ENCODE results near the gene SEC62. TPM values are rescaled to one million over a fixed set of nuclear protein-coding genes. Genes with fewer than 3 reads are reported as not detected.

The SEC62 gene
- total and polyA plus RNA-seq, 2 experiments from 2014 or later: 23.6 to 306 TPM

DNA sequence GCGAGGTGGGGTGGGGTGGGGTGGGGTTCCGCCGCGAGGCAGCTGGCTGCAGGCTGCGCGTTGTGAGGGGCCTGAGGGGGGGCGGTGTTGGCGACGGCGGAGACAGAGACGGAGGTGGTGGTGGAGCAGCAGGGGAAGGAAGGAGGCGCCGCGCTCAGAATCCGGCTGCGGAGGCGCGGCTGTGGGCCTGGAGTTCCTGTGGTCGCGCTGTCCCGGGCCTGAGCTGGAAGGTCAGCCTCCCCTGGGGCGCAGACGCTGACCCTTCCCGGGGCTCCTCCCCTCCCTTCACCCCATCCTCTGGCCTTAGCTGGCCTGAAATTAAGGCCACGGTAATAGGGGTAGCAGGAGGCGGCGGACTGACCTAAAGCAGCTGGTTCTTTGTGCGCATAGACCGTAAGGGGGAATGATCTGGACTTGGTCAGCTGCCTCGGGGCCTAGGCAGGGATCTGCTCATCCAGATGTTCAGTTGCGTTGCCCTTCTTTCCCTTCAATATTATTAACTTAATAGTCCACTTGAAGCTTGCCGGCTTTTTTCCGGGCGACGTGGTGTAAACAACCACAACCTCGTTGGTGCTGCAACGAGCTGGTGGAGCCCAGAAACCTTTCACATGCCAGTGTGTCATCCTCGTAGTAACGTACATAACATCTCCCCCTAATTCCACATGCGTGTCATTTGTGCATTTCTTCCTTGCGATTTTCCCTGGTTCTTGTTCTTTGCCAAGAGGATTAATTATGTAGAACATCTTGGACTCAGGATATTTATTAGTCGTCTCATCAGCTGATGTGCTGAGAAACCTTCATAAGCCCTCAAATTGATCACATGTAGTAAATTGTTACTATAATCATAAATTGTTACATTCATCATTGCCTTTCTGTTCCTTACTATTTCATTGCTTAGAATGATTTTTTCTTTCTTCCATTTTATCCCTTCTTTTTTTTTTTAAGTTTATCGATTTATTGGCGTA, 626 bp downstream of the SEC62 start:
- H4K20me1 ChIP-seq (replicated peaks; ENCODE audit: insufficient read depth): peaks cover 29% of the 10 kb centered on the region
- peaks cover 27% of the 10 kb centered on the region for H3K4me1 Mint-ChIP-seq
- H3K36me3 Mint-ChIP-seq (ENCODE audit: low read depth): no peaks in the 10 kb centered on the region; the same call in 1 of the 3 replicates
- no peaks in the 10 kb centered on the region for H3K27me3 Mint-ChIP-seq (ENCODE audit: insufficient read depth, low read depth, poor library complexity)
- peak overlapping the region; percentile 62; the same call in 1 of the 2 replicates for H3K27ac ChIP-seq (ENCODE audit: low read depth)
- peak overlapping the region; percentile 95 for H3K4me2 ChIP-seq
- TF ChIP-seq STAT1 (IDR thresholded peaks at IDR 0.05; ENCODE audit: unreplicated experiment) (no peak), REST (IDR thresholded peaks at IDR 0.05; ENCODE audit: unreplicated experiment) (no peak), JUNB (IDR thresholded peaks at IDR 0.05; ENCODE audit: unreplicated experiment) (no peak), ZNF462 (CRISPR knock-in tag; IDR thresholded peaks at IDR 0.05) (no peak), ZNF114 (CRISPR knock-in tag; IDR thresholded peaks at IDR 0.05) (no peak), NANOG (IDR thresholded peaks at IDR 0.05; ENCODE audit: borderline replicate concordance) (no peak), CREB1 (CRISPR knock-in tag; IDR thresholded peaks at IDR 0.05; ENCODE audit: low read depth) (no peak), EZH2phosphoT487 (IDR thresholded peaks at IDR 0.05; ENCODE audit: unreplicated experiment) (no peak), EZH2 (IDR thresholded peaks at IDR 0.05; ENCODE audit: low read depth, unreplicated experiment) (no peak), POLR2AphosphoS5 (IDR thresholded peaks at IDR 0.05; ENCODE audit: low read depth) (no peak), ZNF331 (CRISPR knock-in tag; IDR thresholded peaks at IDR 0.05; ENCODE audit: low read depth) (no peak), ETS1 (IDR thresholded peaks at IDR 0.05) (no peak)
- TF ChIP-seq, protein P1, sequence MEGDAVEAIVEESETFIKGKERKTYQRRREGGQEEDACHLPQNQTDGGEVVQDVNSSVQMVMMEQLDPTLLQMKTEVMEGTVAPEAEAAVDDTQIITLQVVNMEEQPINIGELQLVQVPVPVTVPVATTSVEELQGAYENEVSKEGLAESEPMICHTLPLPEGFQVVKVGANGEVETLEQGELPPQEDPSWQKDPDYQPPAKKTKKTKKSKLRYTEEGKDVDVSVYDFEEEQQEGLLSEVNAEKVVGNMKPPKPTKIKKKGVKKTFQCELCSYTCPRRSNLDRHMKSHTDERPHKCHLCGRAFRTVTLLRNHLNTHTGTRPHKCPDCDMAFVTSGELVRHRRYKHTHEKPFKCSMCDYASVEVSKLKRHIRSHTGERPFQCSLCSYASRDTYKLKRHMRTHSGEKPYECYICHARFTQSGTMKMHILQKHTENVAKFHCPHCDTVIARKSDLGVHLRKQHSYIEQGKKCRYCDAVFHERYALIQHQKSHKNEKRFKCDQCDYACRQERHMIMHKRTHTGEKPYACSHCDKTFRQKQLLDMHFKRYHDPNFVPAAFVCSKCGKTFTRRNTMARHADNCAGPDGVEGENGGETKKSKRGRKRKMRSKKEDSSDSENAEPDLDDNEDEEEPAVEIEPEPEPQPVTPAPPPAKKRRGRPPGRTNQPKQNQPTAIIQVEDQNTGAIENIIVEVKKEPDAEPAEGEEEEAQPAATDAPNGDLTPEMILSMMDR (conservative IDR thresholded peaks at IDR 0.05; ENCODE audit: low read depth in 2 of 2): no peak
- peak overlapping the region; percentile 86 for H3K4me3 Mint-ChIP-seq
- peak overlapping the region; percentile 97 for H3K27ac Mint-ChIP-seq
- H3K27me3 ChIP-seq (ENCODE audit: insufficient read depth): no peaks in the 10 kb centered on the region
- peaks cover 24% of the 10 kb centered on the region for H3K4me1 ChIP-seq (ENCODE audit: insufficient read depth)
- no peaks in the 10 kb centered on the region for H3F3A ChIP-seq (replicated peaks; ENCODE audit: low read depth)
- H3K36me3 ChIP-seq (ENCODE audit: insufficient read depth): no peaks in the 10 kb centered on the region
- DNase-seq (ENCODE audit: low spot score) (peak; percentile 72), ATAC-seq (peak; percentile 79)
- H3K9me3 Mint-ChIP-seq: no peaks in the 10 kb centered on the region
- H3K9me2 ChIP-seq (ENCODE audit: insufficient read depth): no peaks in the 10 kb centered on the region
- no peak overlapping the region for H2AFZ ChIP-seq
- H3K4me3 ChIP-seq: peak overlapping the region; percentile 91
- H3K79me2 ChIP-seq (replicated peaks; ENCODE audit: insufficient read depth): peaks cover 53% of the 10 kb centered on the region

Data from GM23338 (cell line).